Activated T-cell treated with anti-CD3 and anti-CD28 coated beads, Interleukin-2, amount 50 U/mL, for 72 hours (primary cell): ENCODE measurements around the gene PTPN12. TPM values are rescaled to one million over a fixed set of nuclear protein-coding genes. Genes with fewer than 3 reads are reported as not detected.
"Not testable (repeated sequence)": the region's sequence is repeated elsewhere in the genome, so short reads cannot be mapped to it uniquely, and the experiment has no call there.

Experiments used
- ATAC-seq, 2 donors: fragments of 150-1000 bp; cut with Tn5 transposase; replicated peaks in 1 of 2; 2 replicates each; pipeline ENCODE4 v1.10.0; 2021; ENCODE audit warnings: moderate library complexity in 2 of 2, mild to moderate bottlenecking in 1 of 2
- DNase-seq, 2 donors: peaks; one replicate each; pipeline ENCODE4 v3.0.0; 2021 to 2022; ENCODE audit warnings: mixed read lengths in 1 of 2
- H3K27ac Mint-ChIP-seq: one replicate; pipeline ENCODE4 v1.8.0; 2022; ENCODE audit warnings: mild to moderate bottlenecking, moderate library complexity, mixed read lengths
- H3K27me3 Mint-ChIP-seq: one replicate; pipeline ENCODE4 v1.8.0; 2022; ENCODE audit warnings: low read depth, mixed read lengths
- H3K36me3 Mint-ChIP-seq, 2 donors: one replicate each; pipeline ENCODE4 v1.8.0; 2022; ENCODE audit warnings: mixed read lengths in 2 of 2, mild to moderate bottlenecking in 1 of 2; ENCODE audit not compliant: insufficient read depth in 2 of 2
- H3K4me1 Mint-ChIP-seq: one replicate; pipeline ENCODE4 v1.8.0; 2022; ENCODE audit warnings: low read depth, mixed read lengths
- H3K4me3 Mint-ChIP-seq, 2 donors: one replicate each; pipeline ENCODE4 v1.8.0; 2022; ENCODE audit warnings: mild to moderate bottlenecking in 2 of 2, mixed read lengths in 2 of 2, moderate library complexity in 2 of 2
- H3K9me3 Mint-ChIP-seq, 2 donors: one replicate each; pipeline ENCODE4 v1.8.0; 2022; ENCODE audit warnings: mixed read lengths in 2 of 2
- total RNA-seq, 2 donors: library from RNA; stranded (reverse); gene quantifications; one replicate each; pipeline ENCODE4 v1.2.3, GENCODE V29; 2022

Gene PTPN12
- total RNA-seq, 2 donors from 2014 or later, result 10.5 to 11.1 TPM

DNA sequence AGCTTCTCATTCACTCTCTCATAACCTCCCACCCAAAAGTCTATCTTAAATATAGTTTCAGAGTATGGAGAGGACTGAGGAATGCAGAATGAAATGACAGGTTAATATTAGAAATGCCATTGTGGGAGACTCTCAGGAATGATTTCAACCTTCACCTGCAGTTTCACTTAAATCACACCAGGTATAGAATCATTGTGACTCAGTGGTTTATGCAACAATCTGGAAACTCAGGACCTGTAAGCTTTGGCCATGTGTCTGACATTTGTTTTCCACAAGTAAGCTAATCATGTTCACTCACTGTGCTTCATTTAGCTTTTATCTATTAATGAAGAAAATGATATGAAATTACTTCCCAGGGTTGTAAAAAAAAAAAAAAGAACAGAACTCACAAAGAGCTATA is 8.7 kb upstream of the PTPN12 start:
- Mint-ChIP-seq H3K4me1 (peaks cover 12% of the 10 kb centered on the region), H3K9me3 (no peaks in the 10 kb centered on the region), H3K27me3 (no peaks in the 10 kb centered on the region), H3K36me3 (no peaks in the 10 kb centered on the region), H3K4me3 (no peak overlapping the region), H3K27ac (no peak overlapping the region)
- DNase-seq (no peak), ATAC-seq (no peak)

DNA sequence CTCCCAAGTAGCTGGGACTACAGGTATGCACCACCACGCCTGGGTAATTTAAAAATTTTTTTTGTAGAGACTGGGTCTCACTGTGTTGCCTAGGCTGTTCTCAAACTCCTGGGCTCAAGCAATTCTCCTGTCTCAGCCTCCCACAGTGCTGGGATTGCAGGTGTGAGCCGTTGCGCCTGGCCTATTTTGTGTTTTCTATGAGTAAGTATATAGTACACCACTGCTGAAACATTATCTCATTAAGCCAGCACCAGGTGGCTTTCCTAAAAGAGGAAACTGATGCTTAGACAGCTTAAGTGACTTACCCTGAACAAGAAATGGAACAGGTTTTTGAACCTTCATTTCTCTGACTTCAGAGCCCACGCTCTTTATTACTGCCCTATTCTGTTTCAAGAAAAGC is 7.8 kb upstream of the PTPN12 start:
- no peaks in the 10 kb centered on the region for H3K36me3 Mint-ChIP-seq
- DNase-seq, result no peak
- no peak overlapping the region for H3K27ac Mint-ChIP-seq
- H3K9me3 Mint-ChIP-seq, result no peaks in the 10 kb centered on the region
- no peaks in the 10 kb centered on the region for H3K27me3 Mint-ChIP-seq
- ATAC-seq, result no peak
- peaks cover 12% of the 10 kb centered on the region for H3K4me1 Mint-ChIP-seq
- H3K4me3 Mint-ChIP-seq, result no peak overlapping the region

DNA sequence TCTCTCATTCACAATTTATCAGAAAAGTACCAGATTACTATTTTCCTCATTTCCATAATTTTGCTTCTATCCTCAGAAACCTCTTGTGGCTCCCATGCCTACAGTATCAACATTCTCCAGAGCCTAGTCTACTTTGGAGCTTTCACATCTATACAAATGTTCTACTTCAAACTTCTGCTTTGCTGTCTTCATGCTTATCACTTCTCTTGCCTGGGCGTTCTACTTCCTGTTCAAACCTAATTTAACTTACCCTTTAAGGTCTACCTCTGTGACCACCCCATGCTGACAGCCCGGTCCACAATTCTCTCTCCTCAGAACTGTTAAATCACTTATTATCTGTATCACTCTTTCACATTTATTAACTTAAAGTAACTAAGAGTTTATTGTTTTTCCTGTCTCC is 6.1 kb upstream of the PTPN12 start:
- no peak for DNase-seq
- H3K27me3 Mint-ChIP-seq, result no peaks in the 10 kb centered on the region
- no peak overlapping the region for H3K4me3 Mint-ChIP-seq
- H3K36me3 Mint-ChIP-seq, result no peaks in the 10 kb centered on the region
- H3K27ac Mint-ChIP-seq, result no peak overlapping the region
- no peak for ATAC-seq
- H3K4me1 Mint-ChIP-seq, result peaks cover 17% of the 10 kb centered on the region
- H3K9me3 Mint-ChIP-seq, result no peaks in the 10 kb centered on the region

DNA sequence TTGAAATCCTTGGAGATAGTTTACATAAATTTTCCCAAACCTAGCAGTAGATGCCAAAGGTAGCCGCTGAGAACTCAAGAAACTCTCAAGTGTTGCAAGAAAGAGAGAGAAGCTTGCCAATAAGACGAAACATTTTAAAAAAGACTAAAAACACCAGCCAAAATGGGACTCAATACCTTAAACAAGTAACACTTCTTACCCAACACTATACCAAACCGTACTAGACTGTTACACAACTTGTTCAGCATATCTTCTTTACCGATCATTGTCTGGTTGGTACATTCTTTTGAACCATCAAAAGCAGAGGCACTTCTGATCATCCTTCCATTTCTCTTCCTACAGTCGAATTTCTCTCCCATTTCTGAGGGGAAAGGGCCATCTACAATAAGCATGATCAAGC is 4.8 kb upstream of the PTPN12 start:
- no peaks in the 10 kb centered on the region for H3K27me3 Mint-ChIP-seq
- H3K27ac Mint-ChIP-seq, result no peak overlapping the region
- peaks cover 17% of the 10 kb centered on the region for H3K4me1 Mint-ChIP-seq
- H3K4me3 Mint-ChIP-seq, result no peak overlapping the region
- no peaks in the 10 kb centered on the region for H3K9me3 Mint-ChIP-seq
- no peak for DNase-seq
- no peak for ATAC-seq
- no peaks in the 10 kb centered on the region for H3K36me3 Mint-ChIP-seq

DNA sequence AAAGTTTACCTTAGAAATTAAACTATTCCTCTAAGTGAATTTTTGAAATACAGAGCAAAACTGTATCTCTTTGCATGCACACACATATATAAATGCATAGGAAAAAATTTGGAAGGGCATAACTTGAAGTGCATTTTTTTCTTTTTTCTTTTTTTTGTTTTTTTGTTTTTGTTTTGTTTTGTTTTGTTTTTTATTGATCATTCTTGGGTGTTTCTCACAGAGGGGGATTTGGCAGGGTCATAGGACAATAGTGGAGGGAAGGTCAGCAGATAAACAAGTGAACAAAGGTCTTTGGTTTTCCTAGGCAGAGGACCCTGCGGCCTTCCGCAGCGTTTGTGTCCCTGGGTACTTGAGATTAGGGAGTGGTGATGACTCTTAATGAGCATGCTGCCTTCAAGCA is 4.4 kb upstream of the PTPN12 start:
- peaks cover 17% of the 10 kb centered on the region for H3K4me1 Mint-ChIP-seq
- not testable (repeated sequence) for ATAC-seq, H3K36me3 Mint-ChIP-seq, H3K9me3 Mint-ChIP-seq, H3K27me3 Mint-ChIP-seq, H3K4me3 Mint-ChIP-seq, DNase-seq, H3K27ac Mint-ChIP-seq

DNA sequence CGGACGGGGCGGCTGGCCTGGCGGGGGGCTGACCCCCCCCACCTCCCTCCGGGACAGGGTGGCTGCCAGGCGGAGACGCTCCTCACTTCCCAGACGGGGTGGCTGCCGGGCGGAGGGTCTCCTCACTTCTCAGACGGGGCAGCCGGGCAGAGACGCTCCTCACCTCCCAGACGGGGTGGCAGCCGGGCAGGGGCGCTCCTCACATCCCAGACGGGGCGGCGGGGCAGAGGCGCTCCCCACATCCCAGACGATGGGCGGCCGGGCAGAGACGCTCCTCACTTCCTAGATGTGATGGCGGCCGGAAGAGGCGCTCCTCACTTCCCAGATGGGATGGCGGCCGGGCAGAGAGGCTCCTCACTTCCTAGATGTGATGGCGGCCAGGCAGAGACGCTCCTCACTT is 3.0 kb upstream of the PTPN12 start:
- H3K27me3 Mint-ChIP-seq, H3K4me3 Mint-ChIP-seq, H3K36me3 Mint-ChIP-seq, ATAC-seq, H3K27ac Mint-ChIP-seq, DNase-seq, H3K9me3 Mint-ChIP-seq: not testable (repeated sequence)
- H3K4me1 Mint-ChIP-seq, result peaks cover 24% of the 10 kb centered on the region

DNA sequence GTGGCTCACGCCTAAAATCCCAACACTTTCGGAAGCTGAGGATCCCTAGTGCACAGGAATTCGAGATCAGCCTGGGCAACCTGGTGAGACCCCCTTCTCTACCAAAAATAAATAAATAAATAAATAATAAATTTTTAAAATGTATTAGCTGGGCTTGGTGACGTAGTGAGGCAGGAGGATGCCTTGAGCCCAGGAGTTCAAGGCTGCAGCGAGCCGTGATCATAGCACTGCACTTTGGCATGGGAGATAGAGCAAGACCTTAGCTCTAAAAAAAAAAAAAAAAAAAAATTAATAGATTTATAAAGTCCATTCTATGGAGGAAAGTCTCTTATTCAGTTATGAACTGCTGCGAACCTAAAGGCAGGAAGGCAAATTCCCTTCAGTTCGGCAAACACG is 1.1 kb upstream of the PTPN12 start:
- peaks cover 23% of the 10 kb centered on the region for H3K4me1 Mint-ChIP-seq
- no peaks in the 10 kb centered on the region for H3K27me3 Mint-ChIP-seq
- ATAC-seq, result no peak
- no peaks in the 10 kb centered on the region for H3K9me3 Mint-ChIP-seq
- H3K4me3 Mint-ChIP-seq, result peak overlapping the region; percentile 97
- no peak for DNase-seq
- no peak overlapping the region for H3K27ac Mint-ChIP-seq
- H3K36me3 Mint-ChIP-seq, result no peaks in the 10 kb centered on the region

DNA sequence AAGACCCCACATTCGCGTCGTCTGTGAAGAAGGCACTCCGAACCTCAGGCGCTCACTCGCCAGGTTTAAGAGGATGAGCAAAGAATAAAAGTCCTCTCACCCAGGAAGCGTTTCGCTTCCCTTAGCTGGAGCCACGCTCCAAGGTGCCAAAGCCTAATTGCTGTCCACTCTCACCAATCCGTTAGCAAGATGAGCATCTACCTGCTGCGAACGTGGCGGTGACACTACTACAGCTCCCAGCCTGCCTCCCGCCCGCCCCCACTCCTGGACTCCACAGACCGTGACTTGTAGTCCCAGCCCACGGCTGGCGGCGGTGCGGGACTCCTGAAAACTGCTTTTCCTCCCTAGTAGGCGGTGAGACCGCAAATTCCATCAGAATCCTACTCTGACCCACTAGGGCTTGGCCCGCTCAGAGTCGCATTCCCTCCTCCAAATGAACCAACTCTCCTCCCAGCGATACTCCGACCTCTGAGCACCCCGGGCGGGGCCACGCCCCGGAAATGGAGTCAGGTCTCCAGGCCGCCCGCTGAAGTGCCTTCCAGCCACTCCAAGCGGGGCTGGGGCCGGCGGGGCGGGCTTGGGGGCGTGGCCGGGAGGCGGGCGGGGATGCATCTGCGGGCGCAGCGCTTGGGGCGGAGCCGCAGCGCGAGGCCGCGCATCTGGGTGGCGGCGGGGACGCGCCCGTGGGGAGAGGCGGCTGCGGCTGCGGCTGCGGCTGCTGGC is 521 bp upstream of the PTPN12 start:
- peak; percentile 96 to 98 for DNase-seq
- peak overlapping the region; percentile 97 for H3K4me3 Mint-ChIP-seq
- H3K27ac Mint-ChIP-seq, result peak overlapping the region; percentile 72
- H3K4me1 Mint-ChIP-seq, result peaks cover 24% of the 10 kb centered on the region
- peak; percentile 95 for ATAC-seq
- H3K36me3 Mint-ChIP-seq, result no peaks in the 10 kb centered on the region
- H3K9me3 Mint-ChIP-seq, result no peaks in the 10 kb centered on the region
- H3K27me3 Mint-ChIP-seq, result no peaks in the 10 kb centered on the region

DNA sequence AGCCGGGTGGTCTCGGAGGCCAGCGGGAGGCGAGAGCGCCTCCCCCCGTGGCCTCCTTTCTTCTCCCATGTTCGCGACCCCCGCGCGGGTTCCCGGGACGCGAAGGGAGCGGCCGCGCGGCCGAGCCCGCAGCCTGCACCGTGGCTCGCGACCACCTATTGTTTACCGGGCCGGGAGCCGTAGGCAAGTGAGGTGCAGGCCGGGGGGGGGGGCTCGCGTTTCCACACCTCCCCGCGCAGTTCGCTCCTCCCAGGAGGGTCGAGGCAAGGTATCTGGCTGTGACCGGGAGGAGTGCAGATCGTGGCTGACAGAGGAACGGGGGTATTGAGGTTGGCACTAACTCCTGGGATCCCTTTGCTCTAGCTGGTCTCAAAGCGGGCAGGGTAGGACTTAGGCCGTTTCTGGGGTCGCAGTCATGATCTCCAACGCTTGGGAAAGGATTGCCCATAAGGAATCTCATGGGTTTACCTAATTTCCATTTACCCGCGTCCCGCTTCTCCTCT is 734 bp downstream of the PTPN12 start:
- DNase-seq (peak; percentile 27 to 34), ATAC-seq (peak in 1 of 2 donors; percentile 6)
- Mint-ChIP-seq H3K27me3 (no peaks in the 10 kb centered on the region), H3K27ac (peak overlapping the region; percentile 67), H3K36me3 (no peaks in the 10 kb centered on the region), H3K9me3 (no peaks in the 10 kb centered on the region), H3K4me3 (peak overlapping the region; percentile 84 to 90), H3K4me1 (peaks cover 37% of the 10 kb centered on the region)

DNA sequence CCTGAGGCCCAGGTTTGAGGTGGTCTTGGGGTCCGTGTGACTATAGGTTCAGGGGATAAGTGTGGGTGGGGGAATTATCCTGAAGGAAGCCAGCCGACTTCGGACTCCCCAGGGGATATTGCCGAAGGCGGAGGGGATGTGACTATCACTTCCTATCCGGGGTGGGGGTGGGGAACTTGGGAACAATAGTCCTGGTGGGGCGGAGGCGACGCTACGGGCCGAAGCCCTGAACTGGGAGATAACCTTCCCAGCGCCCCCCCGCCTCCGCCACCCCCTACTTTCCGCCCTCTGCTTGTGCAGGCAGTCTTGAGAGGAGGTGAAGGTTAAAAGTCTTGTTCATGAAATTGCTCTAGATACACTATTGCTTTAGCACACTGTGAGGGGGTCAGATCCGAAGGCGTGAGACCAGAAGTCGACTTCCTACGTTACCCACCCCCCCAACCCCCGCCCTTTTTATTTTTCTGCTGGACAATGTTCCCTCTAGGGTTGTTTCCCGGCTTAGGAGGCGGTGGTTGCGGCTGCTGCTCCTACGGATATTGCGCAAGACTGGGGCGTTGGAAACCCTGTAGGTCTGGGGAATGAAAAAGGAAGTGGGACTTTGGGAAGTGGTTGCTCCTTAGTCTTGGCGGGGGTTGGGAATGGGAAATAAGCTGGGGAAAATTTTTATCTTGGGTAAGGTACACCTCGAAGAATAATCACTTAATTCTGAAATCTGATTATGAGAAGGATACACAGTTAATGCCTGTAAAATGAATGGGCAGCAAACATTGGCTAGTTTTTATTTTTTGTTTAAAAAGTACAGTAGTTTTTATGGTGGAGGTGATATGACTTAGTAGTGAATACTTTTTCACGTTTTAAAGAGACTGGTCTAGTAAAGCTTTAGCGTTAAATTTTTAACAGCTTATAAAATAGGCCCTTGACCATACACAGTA is 1.5 kb downstream of the PTPN12 start:
- no peaks in the 10 kb centered on the region for H3K9me3 Mint-ChIP-seq
- no peaks in the 10 kb centered on the region for H3K36me3 Mint-ChIP-seq
- H3K4me3 Mint-ChIP-seq, result peak overlapping the region; percentile 84 to 90
- H3K27me3 Mint-ChIP-seq, result no peaks in the 10 kb centered on the region
- peak overlapping the region; percentile 67 for H3K27ac Mint-ChIP-seq
- peaks cover 44% of the 10 kb centered on the region for H3K4me1 Mint-ChIP-seq
- DNase-seq, result peak in 1 of 2 donors; percentile 5
- ATAC-seq, result no peak

DNA sequence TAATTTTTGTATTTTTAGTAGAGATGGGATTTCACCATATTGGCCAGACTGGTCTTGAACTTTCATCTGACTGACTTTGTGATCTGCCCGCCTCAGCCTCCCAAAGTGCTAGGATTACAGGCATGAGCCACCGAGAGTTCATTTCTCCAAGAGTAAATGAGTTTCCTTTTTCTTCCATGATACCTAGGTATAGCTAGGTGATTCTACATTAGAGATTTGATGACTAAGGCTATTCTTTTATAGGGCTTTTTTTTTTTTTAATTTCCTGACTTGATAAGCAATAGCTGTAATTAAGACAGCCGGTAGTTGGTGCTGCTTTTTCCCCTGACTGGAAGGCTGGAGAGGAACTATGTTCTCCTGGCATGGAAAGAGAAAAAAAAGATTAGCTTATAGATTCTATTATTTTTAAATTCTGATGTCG is 3.3 kb downstream of the PTPN12 start:
- Mint-ChIP-seq H3K4me1 (peaks cover 51% of the 10 kb centered on the region), H3K4me3 (no peak overlapping the region), H3K27ac (no peak overlapping the region), H3K36me3 (no peaks in the 10 kb centered on the region), H3K9me3 (no peaks in the 10 kb centered on the region), H3K27me3 (no peaks in the 10 kb centered on the region)
- no peak for DNase-seq
- ATAC-seq, result no peak

DNA sequence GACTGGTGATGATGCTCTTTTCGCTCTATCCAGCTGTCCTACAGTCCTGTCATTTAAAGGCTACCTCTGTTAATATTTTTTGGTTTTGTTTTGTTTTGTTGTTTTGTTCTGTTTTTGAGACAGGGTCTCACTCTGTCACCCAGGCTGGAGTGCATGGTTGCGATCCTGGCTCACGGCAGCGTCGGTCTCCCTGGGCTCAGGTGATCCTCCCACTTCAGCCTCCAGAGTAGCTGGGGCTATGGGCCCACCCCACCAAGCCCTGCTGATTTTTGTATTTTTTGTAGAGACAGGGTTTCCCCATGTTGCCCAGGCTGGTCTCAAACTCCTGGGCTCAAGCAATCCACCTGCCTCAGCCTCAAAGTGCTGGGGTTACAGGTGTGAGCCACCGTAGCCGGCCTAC is 3.9 kb downstream of the PTPN12 start:
- H3K27me3 Mint-ChIP-seq, DNase-seq, H3K4me3 Mint-ChIP-seq, H3K27ac Mint-ChIP-seq, H3K9me3 Mint-ChIP-seq, H3K36me3 Mint-ChIP-seq, ATAC-seq: not testable (repeated sequence)
- H3K4me1 Mint-ChIP-seq, result peaks cover 46% of the 10 kb centered on the region

DNA sequence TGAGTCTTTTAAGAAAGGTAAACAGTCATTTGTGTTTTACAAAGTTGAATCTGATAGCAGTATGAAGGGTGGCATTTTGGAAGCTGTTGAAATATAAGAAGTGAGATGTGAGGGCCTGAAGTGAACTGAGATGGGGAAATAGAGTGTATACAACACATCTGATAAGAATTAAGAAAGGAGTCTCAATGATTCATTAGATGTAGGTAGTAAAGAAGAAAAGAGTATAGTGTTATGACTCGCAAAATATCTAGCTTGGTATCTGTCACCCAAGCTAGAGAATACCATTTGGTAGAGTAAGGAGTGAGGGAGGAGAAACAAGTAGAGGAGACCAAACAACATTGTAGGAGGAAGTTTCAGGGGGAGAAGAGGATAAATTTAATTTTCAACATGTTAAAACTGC is 5.3 kb downstream of the PTPN12 start:
- no peak overlapping the region for H3K27ac Mint-ChIP-seq
- no peaks in the 10 kb centered on the region for H3K36me3 Mint-ChIP-seq
- peaks cover 51% of the 10 kb centered on the region for H3K4me1 Mint-ChIP-seq
- no peak overlapping the region for H3K4me3 Mint-ChIP-seq
- H3K27me3 Mint-ChIP-seq, result no peaks in the 10 kb centered on the region
- DNase-seq, result no peak
- peak; percentile 59 to 60 for ATAC-seq
- no peaks in the 10 kb centered on the region for H3K9me3 Mint-ChIP-seq
